HG03378 (cell line): ENCODE data around the gene TRIM7.

Source experiments
- ATAC-seq: cut with Tn5 transposase; IDR thresholded peaks from one replicate; pipeline ENCODE4 v1.9.1; 2021; ENCODE audit warnings: mild to moderate bottlenecking, moderate library complexity; ENCODE audit not compliant: unreplicated experiment

TRIM7 gene

DNA sequence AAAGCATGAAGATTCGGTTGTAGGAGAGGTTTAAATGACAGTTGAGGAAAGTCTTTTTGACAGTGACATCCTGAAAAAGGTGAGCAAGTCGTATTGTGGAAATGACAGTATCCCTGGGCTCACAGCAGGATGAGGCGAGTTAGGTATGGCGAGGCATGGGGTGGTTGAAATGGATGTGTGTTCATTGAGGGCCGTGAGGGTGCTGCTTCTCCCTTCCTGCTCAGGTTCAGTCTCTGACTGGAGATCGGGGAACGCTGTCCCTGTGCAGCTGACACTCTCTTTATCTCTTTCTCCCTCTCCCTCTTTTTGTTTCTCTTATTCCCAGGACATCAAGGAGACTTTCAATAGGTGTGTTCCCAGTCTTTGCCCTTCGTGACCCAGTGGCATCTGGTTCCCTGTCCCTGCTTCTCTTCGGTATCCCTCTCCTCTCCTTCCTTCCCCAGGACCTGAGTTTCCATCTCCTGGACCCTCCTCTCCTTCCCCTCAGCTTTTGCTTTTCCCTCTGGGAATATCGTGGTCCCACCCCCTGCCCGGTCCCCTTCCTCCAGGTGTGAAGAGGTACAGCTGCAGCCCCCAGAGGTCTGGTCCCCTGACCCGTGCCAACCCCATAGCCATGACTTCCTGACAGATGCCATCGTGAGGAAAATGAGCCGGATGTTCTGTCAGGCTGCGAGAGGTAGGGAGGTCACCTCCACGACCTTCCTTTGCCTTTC is 28.2 kb upstream of the TRIM7 start:
- ATAC-seq: no peak

GRCh38 chr5:181232593-181232992 is 27.6 kb upstream of the TRIM7 start:
- no peak for ATAC-seq

GRCh38 chr5:181231432-181231831 is 26.4 kb upstream of the TRIM7 start:
- no peak for ATAC-seq

DNA sequence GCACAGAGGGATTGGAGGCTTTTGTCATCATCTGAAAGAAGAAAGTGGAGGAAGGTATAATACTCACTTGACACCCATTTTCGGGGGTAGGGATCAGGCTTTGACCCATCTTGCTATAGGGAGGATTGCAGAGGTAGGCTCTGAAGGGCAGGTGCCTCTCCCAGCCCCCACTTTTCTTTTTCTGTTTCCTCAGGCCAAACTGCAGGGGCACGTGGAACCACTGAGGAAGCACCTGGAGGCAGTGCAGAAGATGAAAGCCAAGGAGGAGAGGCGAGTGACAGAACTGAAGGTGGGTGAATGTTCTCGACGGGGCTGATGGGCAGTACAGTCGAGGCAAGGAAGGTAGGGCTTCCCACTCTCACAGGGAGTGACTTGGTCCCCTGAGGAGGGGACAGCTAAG is 25.6 kb upstream of the TRIM7 start:
- no peak for ATAC-seq

GRCh38 chr5:181229996-181230395 is 25.0 kb upstream of the TRIM7 start:
- ATAC-seq: no peak

GRCh38 chr5:181224390-181225229 is 19.6 kb upstream of the TRIM7 start:
- ATAC-seq: no peak

DNA sequence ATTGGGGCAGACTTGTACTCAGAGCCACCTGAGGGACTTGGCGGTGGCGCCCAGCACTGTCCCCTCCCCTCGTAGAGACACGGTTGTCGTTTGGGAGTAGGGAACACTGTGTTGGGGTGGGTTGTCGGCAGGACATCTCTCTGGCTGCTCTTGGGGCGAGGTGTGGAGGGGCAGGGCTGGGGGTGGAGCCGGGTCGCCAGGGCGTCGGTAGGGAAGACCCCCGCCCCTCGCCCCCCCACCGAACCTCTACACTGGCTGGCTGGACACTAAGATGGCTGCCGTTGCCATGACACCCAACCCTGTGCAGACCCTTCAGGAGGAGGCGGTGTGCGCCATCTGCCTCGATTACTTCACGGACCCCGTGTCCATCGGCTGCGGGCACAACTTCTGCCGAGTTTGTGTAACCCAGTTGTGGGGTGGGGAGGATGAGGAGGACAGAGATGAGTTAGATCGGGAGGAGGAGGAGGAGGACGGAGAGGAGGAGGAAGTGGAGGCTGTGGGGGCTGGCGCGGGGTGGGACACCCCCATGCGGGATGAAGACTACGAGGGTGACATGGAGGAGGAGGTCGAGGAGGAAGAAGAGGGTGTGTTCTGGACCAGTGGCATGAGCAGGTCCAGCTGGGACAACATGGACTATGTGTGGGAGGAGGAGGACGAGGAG is 18.9 kb upstream of the TRIM7 start:
- ATAC-seq: no peak

GRCh38 chr5:181223058-181223728 is 18.2 kb upstream of the TRIM7 start, which contains the start of gene TRIM41:
Gene TRIM41 (plus strand): TSS chr5:181223281. CDS start chr5:181224000, 719 bp downstream.
- ATAC-seq: peak; percentile 51

GRCh38 chr5:181222630-181223057 is 17.6 kb upstream of the TRIM7 start:
- ATAC-seq: no peak

- peak; percentile 32 for ATAC-seq
These were observed 17.0 kb upstream of the TRIM7 start for GRCh38 chr5:181221792-181222629.

DNA sequence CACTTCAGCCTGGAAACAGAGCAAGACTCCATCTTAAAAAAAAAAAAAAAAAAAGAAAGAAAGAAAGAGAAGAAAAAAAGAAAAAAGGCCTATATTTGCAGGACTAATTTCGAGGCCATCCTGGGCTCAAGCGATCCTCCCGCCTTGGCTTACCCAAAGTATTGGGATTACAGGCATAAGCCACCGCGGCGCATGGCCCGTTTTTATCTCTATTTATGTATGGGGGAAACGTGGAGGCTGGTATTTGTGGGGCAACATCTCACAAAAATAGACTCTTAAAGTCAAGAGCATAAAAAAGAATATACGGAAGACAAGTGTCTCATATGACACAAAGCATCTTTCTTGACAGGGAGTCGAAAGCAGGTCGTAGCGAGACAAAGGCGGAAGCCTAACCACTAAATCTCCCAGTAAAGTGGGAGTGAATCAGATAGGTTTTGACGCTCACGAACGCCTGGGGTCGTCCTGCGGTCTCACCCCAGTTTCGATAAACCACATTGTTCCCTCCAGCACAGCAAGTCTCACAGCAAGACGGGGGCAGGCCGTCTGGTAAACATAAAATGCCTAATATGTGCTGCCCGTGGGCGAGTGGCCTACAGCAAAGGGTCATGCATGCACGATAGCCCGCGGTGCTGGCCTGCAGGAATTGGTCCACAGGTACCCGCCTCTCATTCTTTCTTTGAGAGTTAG is 16.3 kb upstream of the TRIM7 start:
- no peak for ATAC-seq

GRCh38 chr5:181220178-181220515 is 15.2 kb upstream of the TRIM7 start:
- ATAC-seq: no peak

DNA sequence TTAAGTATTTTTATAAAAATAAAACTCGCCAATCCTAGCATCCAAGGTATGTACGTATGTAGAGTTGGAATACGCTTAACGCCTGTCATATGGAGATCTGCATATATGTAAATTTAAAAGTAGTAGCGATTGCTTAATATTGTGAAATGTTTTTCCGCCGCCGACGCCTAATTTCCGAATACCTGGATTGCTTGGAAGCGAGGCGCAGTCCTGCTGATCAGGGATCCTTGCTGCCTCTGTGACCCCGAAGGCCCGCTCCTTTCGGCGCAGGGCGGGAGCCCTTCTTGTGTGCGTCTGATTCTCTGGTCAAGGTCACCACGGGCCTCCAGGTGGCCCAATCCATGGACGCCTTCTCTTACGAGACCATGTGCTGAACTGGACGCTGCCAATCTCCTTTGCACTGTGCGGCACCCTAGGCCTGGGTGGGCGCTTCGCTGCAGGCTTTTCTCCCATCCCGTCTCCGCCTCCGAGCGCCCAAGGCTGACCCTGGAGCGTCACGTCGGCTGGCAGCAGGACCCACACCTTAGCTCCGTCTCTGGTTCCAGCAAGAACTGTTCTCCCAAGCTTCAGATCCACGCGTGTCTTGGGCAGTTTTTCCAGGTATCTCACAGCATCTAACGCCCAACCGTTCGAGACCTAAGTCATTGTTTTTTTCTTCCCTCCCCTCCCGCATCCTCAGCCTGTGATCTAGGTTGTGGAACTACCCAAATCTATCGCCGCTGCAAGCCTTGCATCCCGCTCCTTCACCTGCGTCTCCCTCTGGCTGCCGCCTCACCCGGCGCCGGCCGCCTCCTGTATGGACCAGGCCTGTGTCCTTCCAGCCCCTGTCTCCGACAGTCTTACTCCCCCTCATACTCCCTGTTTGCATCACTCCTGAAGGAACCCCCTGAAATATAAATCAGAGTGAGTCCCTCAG is 14.5 kb upstream of the TRIM7 start:
- no peak for ATAC-seq

GRCh38 chr5:181218795-181219124 is 13.8 kb upstream of the TRIM7 start:
- no peak for ATAC-seq

GRCh38 chr5:181217803-181218062 is 12.7 kb upstream of the TRIM7 start:
- ATAC-seq: peak; percentile 15

GRCh38 chr5:181217111-181217802 is 12.3 kb upstream of the TRIM7 start:
- ATAC-seq: peak; percentile 22

- no peak for ATAC-seq
These were observed 11.3 kb upstream of the TRIM7 start for GRCh38 chr5:181215997-181216989.
